ENCODE measurements around the gene AP3S1. TPM values are rescaled to one million over a fixed set of nuclear protein-coding genes. Genes with fewer than 3 reads are reported as not detected.
"Not testable (repeated sequence)": the region's sequence is repeated elsewhere in the genome, so short reads cannot be mapped to it uniquely, and the experiment has no call there.

The AP3S1 gene
- total RNA-seq, 2 experiments from 2014 or later = 76.0 to 89.5 TPM

GRCh38 chr5:115875447-115875846 lies 33.7 kb downstream of the AP3S1 start:
- Histone ChIP-seq H3K9me2 (ENCODE audit: insufficient read depth, low read length) (no peaks in the 10 kb centered on the region), H3K9me3 (ENCODE audit: low read length) (no peaks in the 10 kb centered on the region), H3K4me3 (ENCODE audit: low read depth, low read length, poor library complexity, severe bottlenecking) (no peak overlapping the region), H2AFZ (ENCODE audit: low read length) (no peak overlapping the region), H3K36me3 (ENCODE audit: insufficient read depth, low read length) (peaks cover 21% of the 10 kb centered on the region), H3K79me2 (ENCODE audit: insufficient read depth, low read depth, low read length) (no peaks in the 10 kb centered on the region), H3K4me1 (ENCODE audit: insufficient read depth, low read length, poor library complexity, severe bottlenecking) (no peaks in the 10 kb centered on the region), H3K27ac (ENCODE audit: low read depth, low read length, poor library complexity, severe bottlenecking) (no peak overlapping the region), H4K20me1 (ENCODE audit: insufficient read depth, low read length) (no peaks in the 10 kb centered on the region), H3K4me2 (ENCODE audit: low read length) (no peak overlapping the region)
- no TSS peak for BruUV-seq (replicated peaks)
- POLR2A ChIA-PET = no interaction called here
- no peak for TF ChIP-seq EZH2phosphoT487 (IDR thresholded peaks at IDR 0.05; ENCODE audit: borderline replicate concordance, low read depth, low read length)
- no peak for TF ChIP-seq CTCF (conservative IDR thresholded peaks at IDR 0.05; ENCODE audit: low read length)
- intact Hi-C loops (cut with micrococcal nuclease; ENCODE audit: unreplicated experiment) = no loop called here
- CTCF ChIA-PET (ENCODE audit: unreplicated experiment) = no interaction called here
- no peak for DNase-seq (ENCODE audit: low spot score)

GRCh38 chr5:115877342-115877741 lies 35.6 kb downstream of the AP3S1 start:
- peaks cover 10% of the 10 kb centered on the region for H3K36me3 ChIP-seq (ENCODE audit: insufficient read depth, low read length)
- CTCF ChIA-PET (ENCODE audit: unreplicated experiment); H3K4me2 ChIP-seq (ENCODE audit: low read length); H2AFZ ChIP-seq (ENCODE audit: low read length); H3K4me3 ChIP-seq (ENCODE audit: low read depth, low read length, poor library complexity, severe bottlenecking); BruUV-seq (replicated peaks); H3K9me3 ChIP-seq (ENCODE audit: low read length); H3K79me2 ChIP-seq (ENCODE audit: insufficient read depth, low read depth, low read length); H3K9me2 ChIP-seq (ENCODE audit: insufficient read depth, low read length); H4K20me1 ChIP-seq (ENCODE audit: insufficient read depth, low read length); DNase-seq (ENCODE audit: low spot score); H3K4me1 ChIP-seq (ENCODE audit: insufficient read depth, low read length, poor library complexity, severe bottlenecking); intact Hi-C loops (cut with micrococcal nuclease; ENCODE audit: unreplicated experiment); H3K27ac ChIP-seq (ENCODE audit: low read depth, low read length, poor library complexity, severe bottlenecking); POLR2A ChIA-PET: not testable (repeated sequence)

GRCh38 chr5:115882434-115882833 lies 40.7 kb downstream of the AP3S1 start:
- H3K27ac ChIP-seq (ENCODE audit: low read depth, low read length, poor library complexity, severe bottlenecking); H3K9me2 ChIP-seq (ENCODE audit: insufficient read depth, low read length); POLR2A ChIA-PET; H3K9me3 ChIP-seq (ENCODE audit: low read length); H3K4me1 ChIP-seq (ENCODE audit: insufficient read depth, low read length, poor library complexity, severe bottlenecking); intact Hi-C loops (cut with micrococcal nuclease; ENCODE audit: unreplicated experiment); H3K79me2 ChIP-seq (ENCODE audit: insufficient read depth, low read depth, low read length); H2AFZ ChIP-seq (ENCODE audit: low read length); H3K4me3 ChIP-seq (ENCODE audit: low read depth, low read length, poor library complexity, severe bottlenecking); BruUV-seq (replicated peaks); CTCF ChIA-PET (ENCODE audit: unreplicated experiment); DNase-seq (ENCODE audit: low spot score); H3K4me2 ChIP-seq (ENCODE audit: low read length); H4K20me1 ChIP-seq (ENCODE audit: insufficient read depth, low read length): not testable (repeated sequence)
- H3K36me3 ChIP-seq (ENCODE audit: insufficient read depth, low read length) = peaks cover 14% of the 10 kb centered on the region; the same call in 1 of the 2 replicates

GRCh38 chr5:115884704-115885103 lies 43.0 kb downstream of the AP3S1 start:
- Histone ChIP-seq H3K36me3 (ENCODE audit: insufficient read depth, low read length) (peaks cover 14% of the 10 kb centered on the region; the same call in 1 of the 2 replicates), H3K4me1 (ENCODE audit: insufficient read depth, low read length, poor library complexity, severe bottlenecking) (no peaks in the 10 kb centered on the region), H3K79me2 (ENCODE audit: insufficient read depth, low read depth, low read length) (0 out of 2 replicates have a peak, but pooled peaks cover 3% of the 10 kb centered on the region), H4K20me1 (ENCODE audit: insufficient read depth, low read length) (peaks cover 4% of the 10 kb centered on the region), H3K27ac (ENCODE audit: low read depth, low read length, poor library complexity, severe bottlenecking) (no peak overlapping the region), H2AFZ (ENCODE audit: low read length) (no peak overlapping the region), H3K9me3 (ENCODE audit: low read length) (no peaks in the 10 kb centered on the region), H3K4me2 (ENCODE audit: low read length) (no peak overlapping the region), H3K9me2 (ENCODE audit: insufficient read depth, low read length) (no peaks in the 10 kb centered on the region), H3K4me3 (ENCODE audit: low read depth, low read length, poor library complexity, severe bottlenecking) (no peak overlapping the region)
- no peak for DNase-seq (ENCODE audit: low spot score)
- TF ChIP-seq EZH2phosphoT487 (IDR thresholded peaks at IDR 0.05; ENCODE audit: borderline replicate concordance, low read depth, low read length) = no peak
- no peak for TF ChIP-seq CTCF (conservative IDR thresholded peaks at IDR 0.05; ENCODE audit: low read length)
- BruUV-seq (replicated peaks) = no TSS peak
- ChIA-PET CTCF (ENCODE audit: unreplicated experiment) (no interaction called here), POLR2A (interaction anchor here (1.5 kb wide), 1 partner anchor 20 kb away, joined by 5 read pairs; no protein-coding TSS in a partner anchor)
- intact Hi-C loops (cut with micrococcal nuclease; ENCODE audit: unreplicated experiment) = loop anchor here (5.0 kb wide), 1 partner anchor 183 kb away; no protein-coding TSS in a partner anchor

- intact Hi-C loops (cut with micrococcal nuclease; ENCODE audit: unreplicated experiment) = loop anchor here (5.0 kb wide), 1 partner anchor 182 kb away; no protein-coding TSS in a partner anchor
- H3K27ac ChIP-seq (ENCODE audit: low read depth, low read length, poor library complexity, severe bottlenecking); H3K4me1 ChIP-seq (ENCODE audit: insufficient read depth, low read length, poor library complexity, severe bottlenecking); BruUV-seq (replicated peaks); DNase-seq (ENCODE audit: low spot score); H3K4me3 ChIP-seq (ENCODE audit: low read depth, low read length, poor library complexity, severe bottlenecking); H3K9me3 ChIP-seq (ENCODE audit: low read length); H3K4me2 ChIP-seq (ENCODE audit: low read length); H3K9me2 ChIP-seq (ENCODE audit: insufficient read depth, low read length); H2AFZ ChIP-seq (ENCODE audit: low read length); POLR2A ChIA-PET; H4K20me1 ChIP-seq (ENCODE audit: insufficient read depth, low read length); H3K79me2 ChIP-seq (ENCODE audit: insufficient read depth, low read depth, low read length); CTCF ChIA-PET (ENCODE audit: unreplicated experiment): not testable (repeated sequence)
- peaks cover 14% of the 10 kb centered on the region; the same call in 1 of the 2 replicates for H3K36me3 ChIP-seq (ENCODE audit: insufficient read depth, low read length)
Measured at GRCh38 chr5:115885208-115885607, 43.5 kb downstream of the AP3S1 start.

Data from OCI-LY7 (cell line).